Measurements from ENCODE around the gene KRTAP2-2. TPM values are rescaled to one million over a fixed set of nuclear protein-coding genes. Genes with fewer than 3 reads are reported as not detected.
A peak's percentile ranks its signal among the peaks of the same experiment; 100 is the strongest.
"Not testable (repeated sequence)": the region's sequence is repeated elsewhere in the genome, so short reads cannot be mapped to it uniquely, and the experiment has no call there.

The KRTAP2-2 gene
- total RNA-seq, 1 experiment from 2014 or later: not detected

DNA sequence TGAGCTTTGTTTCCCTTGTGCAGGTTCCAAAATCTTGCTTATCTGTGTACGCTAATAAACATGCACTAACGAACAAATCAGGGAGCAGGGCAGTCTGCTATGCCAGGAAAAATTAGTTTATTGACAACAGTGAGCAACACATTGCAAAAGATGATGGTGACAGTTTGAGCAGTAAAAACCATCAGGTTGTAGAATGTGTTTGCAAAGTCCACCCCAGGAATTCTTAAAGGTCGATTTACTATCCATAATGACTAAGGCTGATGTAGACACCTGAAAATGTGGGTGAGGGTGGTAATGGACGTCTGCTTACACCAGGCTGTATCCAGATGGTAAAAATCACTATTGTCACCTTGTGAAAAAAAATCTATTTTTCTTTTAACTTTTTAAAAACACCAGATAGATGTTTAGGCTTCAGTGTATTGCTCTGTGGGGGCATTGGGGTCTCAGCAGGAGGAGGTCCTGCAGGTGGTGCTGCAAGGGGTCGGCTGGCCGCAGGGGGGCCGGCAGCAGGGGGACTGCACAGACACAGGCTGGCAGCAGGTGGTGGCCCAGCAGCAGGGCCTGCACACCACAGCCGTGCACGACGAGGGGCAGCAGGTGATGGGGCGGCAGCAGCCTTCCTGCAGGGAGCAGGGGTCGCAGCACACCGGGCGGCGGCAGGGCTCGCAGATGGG lies 10.1 kb upstream of the KRTAP2-2 start:
- not testable (repeated sequence) for DNase-seq (ENCODE audit: low spot score)

DNA sequence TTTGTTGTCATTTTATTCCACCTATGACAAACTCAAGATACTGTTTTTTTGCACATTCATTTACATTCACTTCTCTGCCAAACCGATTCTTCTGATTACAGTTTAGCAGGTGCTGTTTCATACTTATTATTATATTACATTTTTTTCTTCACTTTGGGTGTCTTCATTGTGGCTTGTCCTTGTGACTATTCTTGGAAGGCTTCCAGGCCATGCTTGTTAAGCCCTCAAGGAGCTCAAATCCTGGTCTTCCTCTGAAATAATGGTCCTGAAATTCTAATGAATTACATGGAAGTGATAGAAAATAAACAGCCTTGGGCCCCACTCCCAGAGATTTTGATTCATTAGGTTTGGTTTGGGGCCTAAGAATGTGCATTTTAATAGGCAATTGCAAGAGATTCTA lies 9.3 kb upstream of the KRTAP2-2 start:
- DNase-seq (ENCODE audit: low spot score): no peak

DNA sequence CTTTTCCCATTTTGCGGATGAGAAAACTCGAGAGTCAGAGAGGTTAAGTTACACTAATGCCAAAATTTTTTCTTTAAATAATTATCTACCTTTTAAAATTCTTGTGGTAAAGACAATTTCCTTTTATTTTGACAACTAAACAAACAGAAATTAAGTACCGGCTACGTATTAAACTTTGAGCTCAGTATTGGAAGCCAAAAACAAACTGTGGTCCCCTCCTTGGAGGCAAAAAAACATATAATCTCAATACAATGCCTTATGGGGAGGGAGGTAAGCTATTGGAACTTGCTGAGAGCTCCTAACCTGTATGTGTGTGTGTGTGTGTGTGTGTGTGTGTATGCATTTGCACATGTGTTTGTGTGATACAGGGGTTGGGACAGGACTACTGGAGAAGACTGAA lies 8.4 kb upstream of the KRTAP2-2 start:
- DNase-seq (ENCODE audit: low spot score): no peak

GRCh38 chr17:41061964-41062363 lies 6.9 kb upstream of the KRTAP2-2 start:
- peak; percentile 90 for DNase-seq (ENCODE audit: low spot score)

DNA sequence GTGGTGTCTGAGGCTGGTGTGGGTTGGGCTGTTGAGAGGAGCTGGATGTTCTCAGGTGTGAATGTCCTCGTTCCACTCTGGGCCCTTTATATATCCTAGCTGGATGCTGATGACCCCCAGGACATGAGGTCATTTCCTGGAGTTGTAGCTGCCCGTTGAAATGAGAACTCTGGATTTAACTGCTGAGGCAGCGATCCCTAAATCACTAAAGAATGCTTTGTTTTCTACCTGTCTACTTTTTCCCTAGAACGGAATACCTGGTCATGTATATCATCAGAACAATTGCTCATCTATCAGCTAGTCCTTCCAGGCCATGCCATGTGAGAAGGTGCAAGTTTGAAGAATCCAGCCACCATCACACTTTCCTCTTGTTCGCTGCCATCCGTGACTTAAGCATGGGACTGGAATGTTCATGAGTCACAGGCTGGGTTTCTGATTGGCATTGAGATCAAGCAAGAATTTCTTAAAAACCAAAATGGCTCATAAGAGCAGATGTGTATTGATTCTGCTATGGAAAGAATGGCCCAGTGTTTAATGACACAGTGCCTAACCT lies 5.1 kb upstream of the KRTAP2-2 start, which contains the start of gene KRTAP2-3:
Gene KRTAP2-3 (minus strand): TSS at position 63 of the 553 bp plus-strand sequence. CDS start 64 bp downstream, outside the sequence.
- peak; percentile 92 for DNase-seq (ENCODE audit: low spot score)

GRCh38 chr17:41059276-41060051 lies 4.4 kb upstream of the KRTAP2-2 start:
- peak; percentile 84 for DNase-seq (ENCODE audit: low spot score)

DNA sequence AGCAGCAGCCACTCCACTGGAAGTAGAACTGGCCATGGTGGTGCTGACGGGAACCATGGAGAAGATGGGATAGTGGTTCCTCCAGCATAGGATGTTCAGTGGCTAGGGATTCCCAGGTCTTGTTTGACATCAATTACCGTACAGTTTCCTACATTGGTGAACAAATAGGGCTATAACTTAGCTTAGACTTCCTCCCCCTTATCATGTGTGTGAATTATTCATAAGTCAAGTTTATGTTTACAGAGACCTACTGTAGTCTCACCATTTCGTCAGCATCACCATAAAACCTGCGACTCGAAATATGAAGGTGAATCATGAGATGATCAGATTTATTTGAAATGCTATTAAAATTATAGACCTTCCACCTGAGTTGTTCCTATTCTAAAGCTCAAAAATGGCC lies 3.7 kb upstream of the KRTAP2-2 start:
- DNase-seq (ENCODE audit: low spot score): peak; percentile 55

DNA sequence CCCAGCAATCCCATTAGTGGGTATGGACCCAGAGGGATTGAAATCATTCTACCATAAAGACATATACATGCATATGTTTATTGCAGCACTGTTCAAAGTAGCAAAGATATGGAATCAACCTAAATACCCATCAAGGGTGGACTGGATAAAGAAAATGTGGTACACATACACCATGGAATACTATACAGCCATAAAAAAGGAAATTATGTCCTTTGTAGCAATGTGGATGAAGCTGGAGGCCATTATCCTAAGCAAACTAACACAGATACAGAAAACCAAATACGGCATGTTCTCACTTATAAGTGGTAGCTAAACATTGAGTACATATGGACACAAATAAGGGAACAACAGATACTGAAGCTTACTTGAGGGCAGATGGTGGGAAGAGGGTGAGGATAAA lies 2.5 kb upstream of the KRTAP2-2 start:
- DNase-seq (ENCODE audit: low spot score): no peak

DNA sequence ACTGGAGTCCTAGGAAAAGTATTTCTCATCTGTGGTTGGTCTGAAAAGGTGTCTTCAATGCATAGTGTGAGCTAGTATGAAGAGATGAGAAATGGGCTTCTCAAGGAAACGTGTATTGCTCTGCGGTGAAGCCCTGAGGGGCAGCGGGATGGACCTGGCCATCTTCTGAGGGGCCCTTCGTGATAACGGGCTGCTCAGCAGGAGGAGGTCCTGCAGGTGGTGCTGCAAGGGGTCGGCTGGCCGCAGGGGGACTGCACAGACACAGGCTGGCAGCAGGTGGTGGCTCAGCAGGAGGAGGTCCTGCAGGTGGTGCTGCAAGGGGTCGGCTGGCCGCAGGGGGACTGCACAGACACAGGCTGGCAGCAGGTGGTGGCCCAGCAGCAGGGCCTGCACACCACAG lies 474 bp downstream of the KRTAP2-2 start:
- DNase-seq (ENCODE audit: low spot score): not testable (repeated sequence)

GRCh38 chr17:41054025-41054424 lies 1.0 kb downstream of the KRTAP2-2 start:
- no peak for DNase-seq (ENCODE audit: low spot score)

DNA sequence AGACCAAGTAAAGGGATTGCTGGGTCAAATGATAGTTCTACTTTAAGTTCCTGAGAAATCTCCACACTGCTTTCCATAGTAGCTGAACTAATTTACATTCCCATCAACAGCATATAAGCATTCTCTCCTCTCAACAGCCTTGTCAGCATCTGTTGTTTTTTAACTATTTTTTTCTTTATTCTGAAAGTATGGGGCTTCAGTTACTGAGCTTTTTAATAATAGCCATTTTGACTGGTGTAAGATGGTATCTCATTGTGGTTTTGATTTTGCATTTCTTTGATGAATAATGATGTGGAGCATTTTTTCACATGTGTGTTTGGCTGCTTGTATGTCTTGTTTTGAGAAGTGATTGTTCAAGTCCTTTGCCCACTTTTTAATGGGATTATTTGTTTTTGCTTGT lies 2.5 kb downstream of the KRTAP2-2 start:
- no peak for DNase-seq (ENCODE audit: low spot score)

- DNase-seq (ENCODE audit: low spot score): peak; percentile 86
Measured at GRCh38 chr17:41049110-41049509, 5.9 kb downstream of the KRTAP2-2 start.

DNA sequence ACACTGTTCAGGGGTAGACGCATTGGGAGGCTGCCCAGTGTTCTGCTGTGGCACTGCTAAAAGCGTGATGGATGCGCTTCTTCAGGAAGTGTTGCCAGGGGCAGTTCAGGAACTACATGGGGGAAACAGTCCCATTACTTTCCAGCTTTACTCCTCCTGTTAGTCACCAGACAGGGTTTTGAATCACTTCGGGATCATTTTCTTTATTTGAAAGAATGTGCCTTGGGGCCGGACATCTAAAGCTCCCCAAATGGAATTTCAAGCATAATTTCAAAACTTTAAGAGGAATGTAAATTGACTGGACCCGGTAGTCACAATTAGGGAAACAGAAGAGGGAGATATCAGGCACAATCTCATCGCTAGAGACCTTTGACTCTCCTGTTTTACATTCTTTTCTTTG lies 6.6 kb downstream of the KRTAP2-2 start:
- DNase-seq (ENCODE audit: low spot score): peak; percentile 64

DNA sequence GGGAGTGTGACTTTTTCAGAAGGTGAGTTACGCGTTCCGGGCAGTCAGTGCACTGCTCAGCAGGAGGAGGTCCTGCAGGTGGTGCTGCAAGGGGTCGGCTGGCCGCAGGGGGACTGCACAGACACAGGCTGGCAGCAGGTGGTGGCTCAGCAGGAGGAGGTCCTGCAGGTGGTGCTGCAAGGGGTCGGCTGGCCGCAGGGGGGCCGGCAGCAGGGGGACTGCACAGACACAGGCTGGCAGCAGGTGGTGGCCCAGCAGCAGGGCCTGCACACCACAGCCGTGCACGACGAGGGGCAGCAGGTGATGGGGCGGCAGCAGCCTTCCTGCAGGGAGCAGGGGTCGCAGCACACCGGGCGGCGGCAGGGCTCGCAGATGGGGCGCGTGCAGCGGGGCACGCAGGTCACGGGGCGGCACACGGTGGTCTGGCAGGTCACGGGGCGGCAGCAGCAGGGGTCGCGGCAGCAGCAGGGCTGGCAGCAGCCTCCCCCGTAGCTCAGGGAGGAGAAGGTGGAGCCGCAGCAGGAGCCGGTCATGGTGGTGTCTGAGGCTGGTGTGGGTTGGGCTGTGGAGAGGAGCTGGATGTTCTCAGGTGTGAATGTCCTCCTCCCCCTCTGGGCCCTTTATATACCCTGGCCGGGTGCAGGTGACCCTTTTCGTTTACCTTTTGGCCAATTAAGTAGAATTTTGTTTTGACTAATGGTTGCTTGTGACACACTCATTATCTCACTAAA lies 8.1 kb downstream of the KRTAP2-2 start, which contains the start of gene KRTAP2-1:
Gene KRTAP2-1 (minus strand): TSS at position 582 of the 731 bp plus-strand sequence. CDS start 49 bp downstream, at position 533.
- DNase-seq (ENCODE audit: low spot score): not testable (repeated sequence)

DNA sequence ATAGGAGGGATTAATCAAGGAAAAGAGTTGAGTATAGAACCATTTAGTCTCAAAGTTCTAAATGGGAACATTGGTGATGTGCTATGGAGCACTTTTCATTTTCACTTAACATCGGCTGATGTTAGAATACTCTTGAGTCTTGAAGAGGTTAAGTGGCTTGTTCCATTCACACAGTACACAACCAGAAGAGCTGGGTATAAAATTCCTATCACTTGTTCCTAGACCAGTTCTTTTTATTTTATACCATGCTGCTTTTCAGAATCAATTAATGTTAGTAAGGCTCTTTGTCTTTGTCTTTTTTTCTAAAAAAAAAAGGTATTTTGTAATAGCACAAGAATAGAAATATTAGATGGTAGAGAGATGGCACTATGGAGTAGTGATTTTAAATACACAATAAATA lies 12.1 kb downstream of the KRTAP2-2 start:
- DNase-seq (ENCODE audit: low spot score): no peak

DNA sequence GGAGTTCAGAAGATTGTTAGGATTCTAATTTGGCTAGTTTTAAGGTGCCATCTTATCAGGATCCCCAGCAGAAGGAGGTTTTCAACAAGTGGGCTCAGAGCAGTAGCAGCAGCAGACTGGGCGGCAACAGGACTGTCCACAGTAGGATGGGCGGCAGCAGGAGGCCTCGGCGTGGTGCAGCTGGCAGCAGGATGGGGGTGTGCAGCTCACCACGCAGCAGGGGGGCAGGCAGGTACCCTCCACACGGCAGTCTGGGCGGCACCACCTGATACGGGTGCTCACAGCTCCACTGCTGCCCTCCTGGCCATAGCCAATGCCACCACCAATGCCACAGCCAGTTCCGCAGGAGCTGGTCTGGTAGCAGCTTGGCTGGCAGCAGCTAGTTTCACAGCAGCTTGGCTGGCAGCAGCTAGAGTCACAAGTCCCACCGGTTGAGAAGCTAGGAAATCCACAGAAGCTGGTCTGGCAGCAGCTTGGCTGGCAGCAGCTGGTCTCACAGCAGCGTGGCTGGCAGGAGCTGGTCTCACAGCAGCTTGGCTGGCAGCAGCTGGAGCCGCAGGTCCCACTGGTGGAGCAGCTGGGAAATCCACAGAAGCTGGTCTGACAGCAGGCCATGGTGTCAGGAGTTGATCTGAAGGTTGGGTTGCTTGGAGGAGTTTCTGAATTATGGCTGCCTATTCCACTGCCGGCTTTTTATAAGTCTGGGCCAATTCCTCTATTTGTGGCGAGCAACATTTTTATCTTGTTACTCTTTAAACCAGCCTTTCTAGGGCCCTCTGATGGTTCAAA lies 14.1 kb downstream of the KRTAP2-2 start, which contains the start of gene KRTAP1-1:
Gene KRTAP1-1 (minus strand): TSS at position 668 of the 789 bp plus-strand sequence. CDS start 53 bp downstream, at position 615.
- not testable (repeated sequence) for DNase-seq (ENCODE audit: low spot score)

DNA sequence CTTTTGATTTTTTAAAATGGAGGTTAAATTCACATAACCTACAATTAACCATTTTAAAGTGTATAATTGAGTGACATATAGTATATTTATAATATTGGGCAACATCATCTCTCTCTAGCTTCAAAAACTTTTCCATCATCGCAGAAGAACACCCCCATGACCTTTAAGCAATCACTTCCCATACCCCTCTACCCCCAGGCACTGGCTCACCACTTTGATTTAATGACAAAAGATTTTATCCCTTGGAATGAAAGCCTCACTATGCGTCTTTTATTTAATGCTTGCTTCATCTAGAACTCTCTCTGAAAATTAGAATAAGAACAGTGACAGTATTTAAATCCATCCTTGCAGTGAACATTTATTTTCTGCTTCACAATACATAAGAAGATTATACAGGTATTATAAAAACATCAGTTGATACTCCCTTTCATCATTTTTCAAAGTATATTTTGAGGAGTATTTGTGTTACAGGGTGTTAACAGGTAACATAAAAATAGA lies 17.1 kb downstream of the KRTAP2-2 start:
- no peak for DNase-seq (ENCODE audit: low spot score)

DNA sequence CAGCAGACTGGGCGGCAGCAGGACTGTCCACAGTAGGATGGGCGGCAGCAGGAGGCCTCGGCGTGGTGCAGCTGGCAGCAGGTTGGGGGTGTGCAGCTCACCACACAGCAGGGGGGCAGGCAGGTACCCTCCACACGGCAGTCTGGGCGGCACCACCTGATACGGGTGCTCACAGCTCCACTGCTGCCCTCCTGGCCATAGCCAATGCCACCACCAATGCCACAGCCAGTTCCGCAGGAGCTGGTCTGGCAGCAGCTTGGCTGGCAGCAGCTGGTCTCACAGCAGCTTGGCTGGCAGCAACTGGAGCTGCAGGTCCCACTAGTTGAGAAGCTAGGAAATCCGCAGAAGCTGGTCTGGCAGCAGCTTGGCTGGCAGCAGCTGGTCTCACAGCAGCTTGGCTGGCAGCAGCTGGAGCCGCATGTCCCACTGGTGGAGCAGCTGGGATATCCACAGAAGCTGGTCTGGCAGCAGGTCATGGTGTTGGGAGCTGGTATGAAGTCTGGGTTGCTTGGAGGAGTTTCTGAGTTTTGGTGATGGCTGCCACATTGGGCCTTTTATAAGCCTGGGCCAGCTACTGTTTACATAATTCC lies 20.6 kb downstream of the KRTAP2-2 start, which contains the start of gene KRTAP1-3:
Gene KRTAP1-3 (minus strand): TSS at position 529 of the 590 bp plus-strand sequence. CDS start 53 bp downstream, at position 476.
- not testable (repeated sequence) for DNase-seq (ENCODE audit: low spot score)

GRCh38 chr17:41029633-41030245 lies 25.3 kb downstream of the KRTAP2-2 start, which contains the start of gene KRTAP1-4:
Gene KRTAP1-4 (minus strand): TSS chr17:41030195. CDS start chr17:41030078, 117 bp downstream.
- DNase-seq (ENCODE audit: low spot score): no peak
